GM18519 (cell line): ENCODE measurements around the gene ZNF205.
A peak's percentile ranks its signal among the peaks of the same experiment; 100 is the strongest.

Experiments
- ATAC-seq: cut with Tn5 transposase; IDR thresholded peaks from one replicate; pipeline ENCODE4 v1.9.1; 2021; ENCODE audit warnings: mild to moderate bottlenecking, moderate library complexity; ENCODE audit not compliant: unreplicated experiment, low FRiP score

The ZNF205 gene

GRCh38 chr16:3099732-3100499, 12.5 kb upstream of the ZNF205 start:
- no peak for ATAC-seq

GRCh38 chr16:3101018-3101840, 11.2 kb upstream of the ZNF205 start:
- no peak for ATAC-seq

DNA sequence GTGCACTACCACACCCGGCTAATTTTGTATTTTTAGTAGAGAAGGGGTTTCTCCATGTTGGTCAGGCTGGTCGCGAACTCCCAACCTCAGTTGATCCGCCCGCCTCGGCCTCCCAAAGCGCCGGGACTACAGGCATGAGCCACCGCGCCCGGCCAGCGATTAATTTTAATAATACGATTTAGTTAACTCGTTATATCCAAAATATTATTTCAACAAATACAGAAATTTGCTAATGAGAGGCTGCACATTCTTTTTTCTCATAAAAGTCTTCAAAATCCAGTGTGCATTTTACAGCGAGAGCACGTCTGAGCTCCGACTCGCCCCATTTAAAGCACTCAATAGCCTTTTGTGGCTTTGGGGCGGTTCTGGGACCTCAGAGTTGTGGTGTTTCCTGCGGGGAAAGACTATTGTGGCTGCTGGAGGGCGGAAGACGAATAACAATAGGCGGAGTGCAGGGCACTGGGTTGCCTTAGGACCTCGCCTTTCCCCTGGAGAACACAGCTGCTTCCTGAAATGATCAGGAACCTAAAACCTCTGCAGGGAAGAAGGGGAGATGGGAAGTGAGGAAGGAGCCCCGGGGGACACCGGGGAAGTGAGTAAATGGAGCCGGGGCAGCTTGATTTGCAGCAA, 10.4 kb upstream of the ZNF205 start:
- ATAC-seq: no peak

DNA sequence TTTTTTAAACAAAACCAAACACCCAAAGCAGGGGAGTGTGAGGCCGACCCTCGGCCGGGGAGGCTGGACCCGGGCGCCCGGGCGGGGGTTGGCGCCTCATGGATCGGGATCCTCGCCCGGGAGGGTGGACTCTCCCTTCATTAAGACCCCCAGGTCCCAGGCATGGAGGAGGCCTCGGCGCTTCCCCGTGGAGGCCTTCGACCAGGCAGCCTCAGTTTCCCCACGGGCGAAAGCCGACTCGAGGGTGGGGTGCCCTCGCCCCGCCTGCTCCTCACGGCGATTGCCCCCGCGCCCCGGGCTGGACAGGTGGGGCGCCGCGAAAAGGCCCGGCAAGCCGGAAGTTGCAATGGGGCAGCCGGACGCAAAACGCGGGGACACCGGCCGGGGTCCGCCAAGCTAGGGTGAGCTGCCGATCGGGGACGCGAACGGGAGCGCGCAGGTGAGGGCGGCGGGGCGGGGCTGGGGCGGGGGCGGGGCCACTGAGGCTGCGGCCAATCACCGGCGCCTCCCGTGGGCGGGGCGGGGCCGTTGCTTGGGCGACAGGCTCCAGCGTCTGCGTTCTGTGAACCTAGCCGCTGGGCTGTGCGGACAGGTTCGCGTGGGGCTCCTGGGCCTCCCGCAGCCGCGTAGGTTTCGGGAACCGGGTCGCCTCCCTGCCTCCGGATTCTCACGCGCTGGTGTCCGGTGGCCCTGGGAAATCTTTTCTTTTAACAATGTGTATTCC, 6.0 kb upstream of the ZNF205 start:
- ATAC-seq: peak; percentile 63

DNA sequence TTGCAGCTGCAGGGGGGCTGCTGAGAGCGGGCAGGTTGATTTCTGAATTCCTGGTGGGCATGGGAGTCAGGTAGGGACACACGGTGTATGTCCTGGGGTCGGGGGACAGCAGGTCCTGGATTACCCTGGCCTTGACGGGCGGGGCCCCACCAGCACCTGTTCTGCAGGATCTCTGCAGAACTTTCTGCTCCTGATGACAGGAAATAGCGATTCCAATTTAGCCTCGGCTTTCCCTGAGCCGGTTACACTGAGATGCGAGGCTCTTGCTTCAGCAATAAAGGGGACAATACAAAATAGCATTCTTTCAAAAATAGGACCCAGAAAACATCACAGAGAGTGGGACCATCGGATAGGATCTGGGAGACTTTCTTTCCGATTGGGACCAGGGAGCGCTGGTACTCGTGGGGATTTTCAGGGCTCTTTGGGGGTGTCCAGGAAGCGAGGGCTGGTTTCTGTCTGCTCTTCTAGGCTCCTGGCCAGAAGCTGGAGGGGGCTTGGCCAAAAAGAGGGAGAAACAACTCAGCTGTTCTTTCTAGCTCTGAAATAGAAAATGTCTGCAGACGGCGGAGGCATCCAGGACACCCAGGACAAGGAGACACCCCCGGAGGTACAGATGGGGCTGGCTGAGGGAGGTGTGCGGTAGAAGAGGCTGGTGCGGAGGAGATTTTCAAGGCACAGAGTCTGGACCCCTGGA, 642 bp downstream of the ZNF205 start:
- ATAC-seq: no peak

DNA sequence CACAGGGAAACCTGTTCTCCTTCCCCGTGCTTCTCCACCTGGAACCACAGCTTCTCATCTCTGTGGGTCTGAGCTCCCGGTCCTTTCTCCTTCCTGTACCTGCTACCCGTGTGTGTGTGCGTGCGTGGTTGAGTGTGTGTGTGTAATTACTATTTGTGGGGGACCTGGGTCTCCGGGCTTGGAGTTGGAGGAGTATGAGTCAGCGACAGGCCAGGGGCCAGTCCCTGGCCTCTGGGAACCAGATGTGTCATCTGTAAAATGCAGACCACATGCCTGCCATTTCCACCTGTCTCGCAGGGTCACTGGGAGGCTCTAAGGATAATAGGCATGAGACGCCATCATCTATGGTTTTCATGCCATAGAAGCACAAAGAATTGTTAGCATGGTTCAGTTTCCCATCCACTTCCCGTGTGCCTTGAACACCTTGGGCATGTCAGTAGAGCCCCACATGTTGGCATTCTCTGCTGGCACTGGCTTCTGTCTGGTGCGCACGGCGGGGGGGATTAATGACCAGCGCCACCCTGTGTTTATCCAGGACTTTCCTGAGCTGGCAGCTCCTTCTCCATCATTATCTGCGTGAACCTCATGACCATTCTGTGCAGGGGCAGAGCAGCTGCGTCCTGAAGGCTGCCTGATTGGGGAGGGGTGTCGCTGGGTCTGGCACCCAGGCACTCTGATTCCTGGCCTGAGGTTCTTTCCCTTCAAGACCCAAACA, 1.5 kb downstream of the ZNF205 start:
- no peak for ATAC-seq

- no peak for ATAC-seq
Measured at GRCh38 chr16:3115003-3115402, 2.6 kb downstream of the ZNF205 start.

DNA sequence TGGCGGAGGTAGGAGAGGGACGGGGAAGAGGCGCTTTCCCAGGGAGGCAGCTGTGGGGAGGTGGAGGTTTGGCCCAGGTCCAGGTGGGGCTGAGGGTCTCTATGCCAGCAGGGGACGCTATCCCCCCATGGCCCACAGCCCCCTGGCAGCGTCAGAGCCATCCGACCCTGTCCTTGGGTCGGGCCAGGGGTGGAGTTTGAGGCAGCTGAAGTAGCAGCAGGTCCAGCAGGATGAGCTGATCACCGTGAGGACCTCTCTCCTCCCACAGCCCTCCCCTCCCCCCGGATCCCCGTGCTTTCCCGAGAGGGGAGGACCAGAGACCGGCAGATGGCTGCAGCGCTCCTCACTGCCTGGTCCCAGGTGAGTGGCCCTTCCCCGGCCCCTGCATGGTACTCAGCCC, 3.2 kb downstream of the ZNF205 start:
- ATAC-seq: no peak

- ATAC-seq: no peak
Measured at GRCh38 chr16:3118204-3118790, 5.9 kb downstream of the ZNF205 start.

DNA sequence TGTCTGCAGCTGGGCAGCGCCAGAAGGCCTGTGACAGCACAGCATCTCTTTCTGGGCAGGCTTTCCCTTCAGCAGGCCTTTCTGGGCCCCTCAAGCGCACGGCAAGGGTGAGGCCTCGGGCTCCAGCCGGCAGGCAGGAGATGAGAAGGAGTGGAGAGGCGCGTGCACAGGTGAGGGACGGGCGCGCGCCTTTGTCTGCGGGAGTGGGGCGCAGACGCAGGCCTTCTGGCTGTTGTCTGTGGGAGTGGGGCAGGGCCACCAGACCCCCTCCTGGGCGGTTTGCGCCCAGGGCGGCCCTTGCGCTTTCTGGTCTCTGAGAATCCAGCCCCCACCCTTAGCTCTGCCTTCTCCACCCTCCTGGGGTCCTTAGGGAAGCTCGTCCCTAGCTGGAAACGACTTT, 6.5 kb downstream of the ZNF205 start:
- ATAC-seq: no peak

DNA sequence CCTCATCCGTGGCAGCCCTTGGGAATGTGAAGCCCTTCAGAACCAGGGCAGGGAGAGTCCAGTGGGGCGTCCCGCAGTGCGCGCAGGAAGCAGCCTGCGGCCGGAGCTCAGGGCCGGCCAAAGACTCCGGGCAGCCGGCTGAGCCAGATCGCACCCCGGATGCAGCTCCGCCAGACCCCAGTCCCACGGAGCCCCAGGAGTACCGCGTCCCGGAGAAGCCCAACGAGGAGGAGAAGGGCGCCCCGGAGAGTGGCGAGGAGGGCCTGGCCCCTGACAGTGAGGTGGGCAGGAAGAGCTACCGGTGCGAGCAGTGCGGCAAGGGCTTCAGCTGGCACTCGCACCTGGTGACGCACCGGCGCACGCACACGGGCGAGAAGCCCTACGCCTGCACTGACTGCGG, 6.9 kb downstream of the ZNF205 start:
- ATAC-seq: no peak

- no peak for ATAC-seq
Measured at GRCh38 chr16:3119701-3120408, 7.5 kb downstream of the ZNF205 start.

DNA sequence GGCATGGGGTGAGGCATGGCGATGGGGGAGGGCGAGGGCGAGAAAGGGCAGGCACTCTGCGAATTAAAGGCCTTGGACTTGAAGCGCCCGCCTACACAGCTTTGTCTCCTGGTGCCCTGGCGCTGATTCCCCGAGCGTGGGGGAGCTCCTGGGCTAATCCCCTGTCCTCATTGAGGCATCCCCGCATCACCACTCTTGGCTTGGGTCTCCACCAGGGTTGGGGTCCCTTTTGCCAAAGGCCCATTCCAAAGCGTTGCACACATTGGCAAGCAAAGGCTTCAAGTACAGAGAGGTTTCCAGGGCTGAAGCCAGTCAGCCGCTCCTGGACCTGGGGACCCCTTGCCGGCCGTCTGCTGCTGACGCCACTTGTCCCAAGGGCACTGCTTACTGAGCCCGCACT, 8.0 kb downstream of the ZNF205 start:
- ATAC-seq: no peak

- ATAC-seq: no peak
Measured at GRCh38 chr16:3121851-3122467, 9.6 kb downstream of the ZNF205 start.

DNA sequence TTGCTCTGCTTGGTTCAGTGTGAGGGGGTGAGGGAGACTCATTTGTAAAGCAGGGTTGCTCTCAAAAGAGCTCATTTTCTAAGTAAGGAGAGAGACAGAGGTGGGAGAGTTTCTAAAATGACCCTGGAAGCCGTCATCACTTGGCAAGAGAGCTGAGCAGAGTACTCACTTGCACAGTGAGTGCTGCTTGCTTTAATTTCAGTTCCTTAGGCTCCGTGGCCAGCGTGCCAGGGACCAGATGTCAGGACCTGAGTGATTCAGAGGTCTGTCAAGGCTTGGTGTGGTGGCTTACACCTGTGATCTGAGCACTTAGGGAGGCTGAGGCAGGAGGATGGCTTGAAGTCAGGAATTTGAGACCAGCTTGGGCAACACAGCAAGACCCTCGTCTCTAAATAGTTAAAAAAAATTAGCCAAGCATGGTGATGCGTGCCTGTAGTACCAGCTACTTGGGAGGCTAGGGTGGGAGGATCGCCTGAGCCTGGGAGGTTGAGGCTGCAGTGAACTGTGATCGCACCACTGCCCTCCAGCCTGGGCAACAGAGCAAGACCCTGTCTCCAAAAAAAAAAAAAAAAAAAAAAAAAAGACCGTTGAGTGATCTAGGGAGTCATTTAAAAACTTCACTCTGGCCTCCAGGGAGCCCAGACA, 10.7 kb downstream of the ZNF205 start:
- ATAC-seq: no peak

GRCh38 chr16:3123986-3124886, 11.8 kb downstream of the ZNF205 start:
- ATAC-seq: peak; percentile 67

DNA sequence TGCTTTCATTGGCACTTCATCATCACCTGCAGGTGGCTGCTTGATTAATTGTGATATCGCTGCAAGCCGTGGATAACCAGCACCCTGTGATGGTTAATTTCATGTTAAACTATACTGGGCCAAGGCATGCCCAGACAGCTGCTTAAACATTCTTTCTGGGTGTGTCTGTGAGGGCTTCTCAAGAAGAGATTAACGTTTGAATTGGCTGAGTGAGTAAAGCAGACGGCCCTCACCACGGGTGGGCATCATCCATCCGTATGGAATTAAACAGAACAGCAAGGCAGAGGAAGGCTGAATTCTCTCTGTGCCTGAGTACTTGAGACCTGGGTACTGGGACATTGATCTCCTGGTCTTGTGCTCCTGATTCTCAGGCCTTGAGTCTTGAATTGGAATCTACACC, 15.4 kb downstream of the ZNF205 start:
- no peak for ATAC-seq
